Left renal pelvis (tissue), 4 donors: ENCODE measurements around the gene ARHGAP26. TPM values are rescaled to one million over a fixed set of nuclear protein-coding genes. Genes with fewer than 3 reads are reported as not detected.

Source experiments
- DNase-seq, 4 donors: peaks; one replicate each; pipeline ENCODE4 v3.0.0-alpha.2; 2013; ENCODE audit warnings: low read depth in 4 of 4, low spot score in 3 of 4
- polyA plus RNA-seq, 4 donors: library from polyadenylated mRNA; unstranded; fragments of 120-200 nt; gene quantifications; one replicate each; pipeline ENCODE4 v1.2.1, GENCODE V29; 2013; ENCODE audit not compliant: insufficient read length in 4 of 4

ARHGAP26 gene
- polyA plus RNA-seq, 4 donors: 9.9 to 12.9 (median 11.1) TPM

DNA sequence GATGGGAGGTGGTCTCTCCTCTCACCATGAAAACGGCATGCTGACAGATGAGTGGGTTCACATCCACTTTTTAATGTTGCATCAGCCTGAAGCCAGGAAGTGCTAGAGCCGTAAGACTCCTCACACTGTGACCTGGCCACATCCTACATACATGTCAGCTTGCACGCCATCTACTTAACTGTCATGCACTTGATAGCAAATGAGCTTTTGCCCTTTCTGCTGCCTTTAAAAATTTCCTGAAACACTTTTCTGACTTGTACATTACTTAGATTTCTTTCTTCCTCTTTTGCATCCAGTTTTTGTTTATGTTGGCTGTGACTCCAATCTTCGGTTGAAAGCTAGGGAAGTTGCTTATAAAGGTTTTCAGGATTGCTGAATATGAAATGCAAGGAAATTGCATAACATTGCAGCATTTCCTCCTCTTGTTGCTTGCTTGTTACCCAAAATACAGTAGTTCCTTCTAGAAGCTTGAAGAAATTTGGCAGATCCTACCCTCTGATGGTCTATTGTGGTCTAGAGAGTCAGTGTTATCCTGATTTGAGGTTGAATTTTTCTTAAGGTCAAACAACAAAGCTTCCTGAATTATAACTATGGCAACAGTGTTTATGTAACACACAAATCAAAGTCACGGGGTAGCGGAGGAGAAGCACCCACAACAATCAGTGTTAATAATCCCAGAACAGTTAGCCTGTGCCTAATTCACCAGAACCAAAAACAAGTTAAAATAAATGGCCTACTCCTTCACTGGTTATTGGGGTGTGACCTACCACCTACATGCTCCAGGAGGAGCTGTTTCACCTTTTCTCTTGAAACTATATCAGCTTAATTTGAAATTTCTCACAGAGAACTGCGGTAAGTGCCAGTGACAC is 232.5 kb downstream of the ARHGAP26 start:
- peak in 3 of 4 donors; percentile 48 to 60 (median 57) for DNase-seq

DNA sequence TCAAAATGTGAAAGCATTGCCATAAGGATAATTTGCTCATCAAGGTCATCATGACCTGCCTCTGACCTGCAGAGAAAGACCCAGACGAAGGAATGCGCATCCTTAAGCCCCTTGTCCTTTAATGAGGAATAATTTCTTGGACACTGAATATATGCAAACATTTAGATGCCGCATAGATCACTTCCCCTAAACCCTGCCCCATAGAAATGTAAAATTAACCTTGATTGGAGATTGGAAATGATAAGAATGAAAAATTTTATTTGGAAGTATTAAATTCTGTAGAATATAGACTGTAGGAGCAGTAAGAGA is 233.1 kb downstream of the ARHGAP26 start:
- DNase-seq: no peak

DNA sequence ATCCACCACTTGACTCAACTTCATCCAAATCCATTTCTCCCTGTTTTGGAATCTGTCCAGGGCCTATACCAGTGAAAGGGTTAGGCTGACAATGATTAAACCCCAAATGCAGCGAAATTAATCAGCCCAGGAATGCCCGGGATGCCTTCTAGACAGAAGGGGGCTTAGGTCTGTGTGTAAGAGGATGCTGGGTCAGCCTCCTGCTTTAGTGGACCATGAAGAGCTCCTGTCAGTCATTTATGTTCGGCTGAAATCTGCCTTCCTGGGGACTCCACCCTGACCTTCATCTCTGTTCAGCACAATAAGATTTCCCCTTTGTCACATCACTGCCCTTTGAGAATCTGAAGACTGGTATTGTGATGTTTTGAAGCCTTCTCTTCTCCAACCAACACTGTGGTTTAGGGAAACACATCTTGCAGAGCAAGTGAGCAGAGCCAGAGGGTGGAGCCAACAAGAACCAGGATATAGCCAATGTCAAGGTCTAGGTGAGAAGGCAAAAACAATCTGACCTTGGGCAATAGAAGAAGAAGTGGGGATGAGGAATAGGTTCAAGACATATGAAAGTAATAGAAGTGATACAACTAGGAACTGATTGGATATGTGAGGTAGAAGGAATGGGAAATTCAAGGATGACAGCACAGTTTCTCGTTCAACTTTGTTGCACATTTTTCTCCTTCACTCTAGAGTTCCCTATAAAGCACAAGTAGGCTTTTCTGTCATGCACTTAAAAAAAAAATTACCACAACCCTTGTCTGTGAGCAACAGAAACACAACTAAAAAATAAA is 234.4 kb downstream of the ARHGAP26 start:
- peak in 1 of 4 donors; percentile 22 for DNase-seq

- DNase-seq: no peak
Observed at GRCh38 chr5:143006501-143006900, 236.3 kb downstream of the ARHGAP26 start.

DNA sequence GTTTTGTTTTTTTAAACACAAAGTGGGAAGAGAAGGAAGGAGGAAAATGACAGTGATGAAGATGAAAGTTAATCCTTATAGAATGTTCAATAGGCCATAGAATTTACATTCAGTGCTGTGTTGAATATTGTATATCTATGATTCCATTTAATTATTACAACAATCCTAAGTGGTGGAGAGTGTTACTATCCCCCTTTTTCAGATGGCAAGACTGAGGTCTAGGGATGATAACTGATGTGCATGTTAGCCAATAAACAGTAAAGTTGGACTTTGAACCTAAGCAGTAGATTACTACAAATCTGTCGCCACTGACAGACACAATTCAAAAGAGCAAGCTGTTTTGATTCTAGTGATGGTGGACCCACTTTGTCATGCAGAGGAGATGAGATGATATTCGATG is 237.9 kb downstream of the ARHGAP26 start:
- DNase-seq: no peak

- DNase-seq: no peak
Observed at GRCh38 chr5:143008809-143009521, 238.8 kb downstream of the ARHGAP26 start.

DNA sequence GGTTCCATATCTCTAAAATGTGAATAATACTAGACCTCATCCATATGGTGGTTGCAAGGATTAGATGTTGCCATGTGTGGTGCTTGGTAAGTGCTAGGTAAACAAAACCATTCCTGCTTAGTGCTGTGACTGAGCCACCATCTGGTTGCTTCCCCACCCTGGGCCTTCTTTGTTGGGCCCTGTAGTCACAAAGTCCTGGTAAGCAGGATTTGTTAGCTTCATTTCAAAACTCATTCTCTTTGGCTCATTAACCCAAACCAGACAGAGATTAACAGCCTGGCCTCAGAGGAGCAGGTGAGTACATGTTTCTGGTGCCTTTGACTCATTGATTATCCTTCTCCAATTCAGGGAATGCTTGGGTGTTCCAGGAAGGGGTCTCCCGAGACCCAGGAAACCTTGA is 240.2 kb downstream of the ARHGAP26 start:
- DNase-seq: no peak

- DNase-seq: no peak
Observed at GRCh38 chr5:143011585-143011984, 241.4 kb downstream of the ARHGAP26 start.

DNA sequence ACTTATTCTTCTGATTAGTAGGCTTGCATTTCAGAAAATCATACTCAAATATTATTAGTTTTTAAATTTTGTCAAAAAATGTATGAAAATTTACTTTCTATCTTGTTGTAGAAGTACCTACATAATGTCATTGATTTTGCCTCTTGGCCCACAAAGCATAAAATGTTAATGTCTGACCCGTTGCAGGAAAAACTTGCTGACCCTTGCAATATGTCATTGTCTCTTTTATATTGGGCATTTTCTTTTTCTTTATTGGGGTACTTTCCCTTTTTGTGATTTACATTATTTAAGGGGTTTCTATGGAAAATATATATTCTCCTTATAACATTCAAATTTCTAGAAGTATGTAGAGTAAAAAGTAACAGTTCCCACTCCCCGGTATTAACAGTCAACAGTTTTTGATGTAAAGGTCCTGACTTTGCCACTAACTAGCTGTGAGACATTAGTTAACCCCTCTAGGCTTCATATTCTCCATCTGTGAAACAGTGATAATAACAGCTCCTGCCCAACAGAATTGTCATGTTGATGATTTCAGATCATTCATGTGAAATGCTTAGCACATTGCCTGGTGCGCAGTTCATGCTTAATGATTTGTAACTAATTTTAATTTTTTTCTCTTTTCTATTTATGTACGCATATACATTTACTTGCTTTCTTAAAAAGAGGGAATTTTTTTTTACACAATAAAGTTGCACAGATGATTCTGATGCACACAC is 243.2 kb downstream of the ARHGAP26 start:
- no peak for DNase-seq

DNA sequence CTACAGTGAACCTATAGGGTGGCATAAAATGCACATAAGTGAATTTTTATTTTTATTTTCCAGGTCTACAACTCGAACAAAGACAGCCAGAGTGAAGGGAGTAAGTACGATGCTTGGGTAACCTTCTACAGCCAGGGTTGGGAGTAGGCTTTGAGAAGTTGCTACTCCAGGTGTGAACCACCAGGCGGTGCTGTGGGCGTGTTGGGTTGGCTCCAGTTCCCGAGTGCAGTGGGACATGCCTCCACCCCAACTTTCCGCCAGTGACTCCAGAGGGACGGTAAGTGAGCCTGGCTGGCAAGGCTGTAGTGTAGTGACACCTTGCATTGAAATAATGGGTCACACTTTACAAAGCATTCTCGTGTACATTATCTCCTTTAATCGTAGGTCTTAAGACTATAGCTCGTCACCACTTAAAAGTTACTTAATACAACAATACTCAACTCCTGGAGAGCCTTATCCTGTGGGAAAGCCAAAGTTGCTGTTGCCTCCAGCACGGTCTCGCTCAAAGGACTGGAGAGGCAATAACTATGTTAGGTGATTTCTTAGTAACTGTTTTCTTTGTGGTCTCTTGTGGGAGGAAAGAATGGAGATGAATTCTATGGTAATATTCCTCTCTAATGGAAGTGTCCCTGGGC is 244.0 kb downstream of the ARHGAP26 start:
- DNase-seq: no peak

DNA sequence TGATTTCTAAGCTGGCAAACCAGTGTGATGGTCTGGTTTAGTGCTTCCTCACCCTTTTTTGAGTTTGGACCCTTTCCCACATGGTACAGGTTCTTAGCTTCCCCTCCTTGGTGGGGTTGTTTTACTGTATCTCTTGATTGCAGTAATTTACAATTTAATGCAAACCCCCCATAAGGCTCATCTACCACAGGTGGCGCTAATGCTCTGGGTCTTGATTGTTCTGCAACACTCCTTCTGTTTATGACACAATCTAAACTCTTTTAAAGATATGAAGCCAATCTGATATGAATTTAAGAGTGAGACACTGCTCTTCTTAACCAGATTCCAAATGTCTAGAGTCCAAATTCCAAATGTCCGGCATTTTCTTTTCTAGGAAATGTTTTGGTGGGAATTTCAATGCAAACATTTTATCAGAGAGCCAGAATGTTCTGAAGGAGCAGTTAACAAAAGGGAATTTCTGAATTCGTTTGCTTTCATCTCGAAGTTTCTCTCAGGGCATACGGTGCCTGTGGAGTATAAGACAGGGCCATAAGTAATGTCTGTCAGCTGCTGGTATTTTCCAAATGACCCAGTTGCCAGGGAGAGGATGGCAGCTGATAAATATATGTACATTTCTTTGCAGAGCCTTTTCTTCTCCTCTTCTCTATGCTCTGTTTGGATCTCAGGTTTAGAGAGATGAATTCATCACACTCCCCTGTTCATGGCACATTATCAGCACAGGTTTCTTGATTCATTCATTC is 246.8 kb downstream of the ARHGAP26 start:
- no peak for DNase-seq

DNA sequence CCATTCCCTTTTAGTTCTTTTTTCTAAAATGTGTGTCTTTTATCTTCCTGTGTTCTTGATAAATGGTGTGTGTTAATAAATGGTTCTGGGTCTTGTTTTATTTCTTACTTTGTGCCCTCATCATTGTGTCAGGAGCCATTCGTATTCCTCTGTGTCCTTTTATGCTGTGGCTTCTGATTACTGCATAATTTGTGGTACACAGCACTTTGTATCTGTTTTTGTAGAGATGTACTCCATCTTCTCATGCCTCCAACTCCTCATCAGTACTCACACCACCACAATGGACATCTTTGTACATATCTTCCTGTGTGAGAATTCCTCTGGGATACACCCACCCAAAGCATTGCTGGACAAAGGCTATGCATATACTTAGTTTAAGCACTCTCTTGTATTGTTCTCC is 247.4 kb downstream of the ARHGAP26 start:
- no peak for DNase-seq

DNA sequence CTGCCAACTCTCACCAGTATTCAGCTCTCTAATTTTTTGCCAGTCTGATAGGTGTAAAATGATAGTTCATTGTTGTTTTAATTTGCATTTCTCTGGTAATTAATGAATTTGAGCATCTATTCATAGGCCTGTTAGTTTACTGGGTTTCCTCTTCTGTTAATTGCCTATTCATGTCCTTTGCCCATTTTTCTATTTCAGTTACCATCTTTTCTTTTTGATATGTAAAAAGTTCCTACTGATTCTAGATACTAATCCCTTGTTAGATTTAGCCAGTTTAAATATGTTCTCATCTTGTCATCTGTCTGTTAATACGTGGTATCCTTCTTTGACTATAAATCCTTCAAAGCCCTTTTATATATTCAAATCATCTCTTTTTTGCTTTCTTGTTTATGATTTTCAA is 247.8 kb downstream of the ARHGAP26 start:
- DNase-seq: no peak

GRCh38 chr5:143019157-143019556 is 249.0 kb downstream of the ARHGAP26 start:
- no peak for DNase-seq

- no peak for DNase-seq
Observed at GRCh38 chr5:143019614-143020515, 249.7 kb downstream of the ARHGAP26 start.

GRCh38 chr5:143021595-143021994 is 251.4 kb downstream of the ARHGAP26 start:
- no peak for DNase-seq

DNA sequence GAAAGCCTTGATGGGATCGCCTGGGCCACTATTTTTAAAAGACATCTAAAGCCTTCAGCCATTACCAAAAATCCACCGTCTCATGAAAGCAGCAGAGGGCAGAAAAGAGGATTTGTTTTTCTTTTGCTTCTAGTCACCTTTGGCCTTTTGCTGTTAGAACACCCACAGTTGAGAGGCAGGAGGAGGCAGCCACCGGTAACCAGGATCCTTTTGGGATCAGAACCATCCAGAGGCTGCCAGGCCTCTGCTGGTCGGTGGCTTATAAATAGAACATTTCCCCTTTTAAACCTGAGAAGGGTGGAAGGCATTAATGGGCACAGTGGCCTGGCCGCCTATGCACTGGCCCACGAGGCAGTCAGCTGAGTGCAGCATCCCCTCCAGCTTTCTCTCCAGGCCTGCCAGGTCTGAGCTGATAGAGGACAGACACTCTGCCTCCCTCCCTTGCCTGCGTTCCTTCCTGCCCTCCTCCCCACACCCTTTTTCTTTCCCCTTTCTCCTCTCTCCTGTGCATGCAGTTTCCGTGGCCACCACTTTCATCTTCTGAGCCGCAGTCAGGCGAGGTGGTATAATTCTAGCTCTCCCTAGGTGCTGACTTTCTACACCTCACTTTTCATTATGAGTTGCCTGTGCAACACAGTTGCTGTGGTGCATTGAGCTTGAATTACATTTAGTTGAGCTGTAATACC is 253.4 kb downstream of the ARHGAP26 start:
- no peak for DNase-seq
